ENCODE results near the gene CNTNAP5. TPM values are rescaled to one million over a fixed set of nuclear protein-coding genes. Genes with fewer than 3 reads are reported as not detected.

Gene CNTNAP5
- total and polyA plus RNA-seq, 2 of the 13 experiments (the other 11 are each of a cell fraction or from before 2014, with no cell fraction given): not detected

- TF ChIP-seq USF2 (IDR thresholded peaks at IDR 0.05; ENCODE audit: low read depth, low read length): no peak
- no peak for TF ChIP-seq USF2 (CRISPR knock-in tag; IDR thresholded peaks at IDR 0.05; ENCODE audit: borderline replicate concordance)
- TF ChIP-seq THAP8 (CRISPR knock-in tag; IDR thresholded peaks at IDR 0.05; ENCODE audit: borderline replicate concordance): no peak
- TF ChIP-seq SP1 (IDR thresholded peaks at IDR 0.05): no peak
- no peak for TF ChIP-seq SP1 (CRISPR knock-in tag; IDR thresholded peaks at IDR 0.05)
- TF ChIP-seq ZNF646 (CRISPR knock-in tag; IDR thresholded peaks at IDR 0.05): no peak
- peak; percentile 76 for TF ChIP-seq TFE3 (CRISPR knock-in tag; IDR thresholded peaks at IDR 0.05)
- TF ChIP-seq ZNF550 (CRISPR knock-in tag; IDR thresholded peaks at IDR 0.05; ENCODE audit: borderline replicate concordance): no peak
- TF ChIP-seq ZNF563 (CRISPR knock-in tag; IDR thresholded peaks at IDR 0.05): no peak
- no peak for TF ChIP-seq FOXK2 (IDR thresholded peaks at IDR 0.05)
- no peak for TF ChIP-seq ZNF780A (CRISPR knock-in tag; IDR thresholded peaks at IDR 0.05)
- TF ChIP-seq ZKSCAN1 (IDR thresholded peaks at IDR 0.05; ENCODE audit: low read length): no peak
- TF ChIP-seq SRSF9 (IDR thresholded peaks at IDR 0.05; ENCODE audit: borderline replicate concordance, insufficient read depth, low read depth, low read length, poor library complexity, severe bottlenecking): no peak
- peak; percentile 54; the same call in 1 of the 2 replicates for TF ChIP-seq ZNF263 (CRISPR knock-in tag; IDR thresholded peaks at IDR 0.05)
- no peak for TF ChIP-seq LBX2 (CRISPR knock-in tag; IDR thresholded peaks at IDR 0.05; ENCODE audit: borderline replicate concordance)
- no peak for TF ChIP-seq ZNF616 (CRISPR knock-in tag; IDR thresholded peaks at IDR 0.05; ENCODE audit: low read depth)
- TF ChIP-seq THRA (CRISPR knock-in tag; IDR thresholded peaks at IDR 0.05; ENCODE audit: borderline replicate concordance): no peak; the same call in none of the 2 replicates
- peak; percentile 94 for TF ChIP-seq TEAD3 (CRISPR knock-in tag; optimal IDR thresholded peaks at IDR 0.05; ENCODE audit: borderline replicate concordance)
Observed at GRCh38 chr2:124566518-124566970, 541.5 kb downstream of the CNTNAP5 start (continued).
